ENCODE data around the gene GALNT3.

- TF ChIP-seq CTCF (IDR thresholded peaks at IDR 0.05) (no peak), POLR2A (IDR thresholded peaks at IDR 0.05) (no peak)
Observed at GRCh38 chr2:165716091-165716490, 78.0 kb downstream of the GALNT3 start.

Data from adrenal gland (tissue), 5 donors.